HFFc6 (cell line): ENCODE data around the gene B4GAT1. TPM values are rescaled to one million over a fixed set of nuclear protein-coding genes. Genes with fewer than 3 reads are reported as not detected.

ENCODE experiments used
- DNase-seq: peaks from one replicate; pipeline ENCODE4 v3.0.0-alpha.2; 2018
- H3K27ac Mint-ChIP-seq: 2 replicates; pipeline ENCODE4 v1.8.0; 2020; ENCODE audit warnings: mild to moderate bottlenecking, mixed read lengths
- H3K27me3 Mint-ChIP-seq: 2 replicates; pipeline ENCODE4 v1.8.0; 2021; ENCODE audit warnings: mild to moderate bottlenecking, moderate library complexity, mixed read lengths; ENCODE audit not compliant: insufficient read depth
- H3K36me3 Mint-ChIP-seq: 2 replicates; pipeline ENCODE4 v1.8.0; 2021; ENCODE audit warnings: low read depth, mixed read lengths
- H3K4me1 Mint-ChIP-seq: 2 replicates; pipeline ENCODE4 v1.8.0; 2020; ENCODE audit warnings: low read depth, mixed read lengths
- H3K4me3 Mint-ChIP-seq: 2 replicates; pipeline ENCODE4 v1.8.0; 2020; ENCODE audit warnings: mild to moderate bottlenecking, moderate library complexity, mixed read lengths
- H3K9me3 Mint-ChIP-seq: 2 replicates; pipeline ENCODE4 v1.8.0; 2020; ENCODE audit warnings: mild to moderate bottlenecking, mixed read lengths
- total RNA-seq, 6 experiments: library from RNA; stranded (reverse); fragmentation: NEBNext Ultra II Directional; extraction: Animal tissue kit (Norgen Biotek cat#: 25700); gene quantifications; 2 replicates in 1 of 6; 3 replicates in 5 of 6; pipeline ENCODE4 v1.2.3, GENCODE V29; 2021
- TF ChIP-seq, protein P1 (sequence below): fragments of 200-600 bp; sonication (generic); IDR thresholded peaks from 2 replicates; pipeline ENCODE4 v1.5.0; 2021; ENCODE audit warnings: antibody characterized with exemption, mild to moderate bottlenecking

Gene B4GAT1
- total RNA-seq, 6 experiments from 2014 or later, result 21.5 to 26.4 (median 24.3) TPM

GRCh38 chr11:66349084-66349386 is 1.6 kb upstream of the B4GAT1 start:
- H3K36me3 Mint-ChIP-seq, result no peaks in the 10 kb centered on the region
- peaks cover 25% of the 10 kb centered on the region for H3K4me1 Mint-ChIP-seq
- DNase-seq, result no peak
- peaks cover 8% of the 10 kb centered on the region for H3K27me3 Mint-ChIP-seq
- no peaks in the 10 kb centered on the region; the same call in 1 of the 2 replicates for H3K9me3 Mint-ChIP-seq
- TF ChIP-seq, protein P1, sequence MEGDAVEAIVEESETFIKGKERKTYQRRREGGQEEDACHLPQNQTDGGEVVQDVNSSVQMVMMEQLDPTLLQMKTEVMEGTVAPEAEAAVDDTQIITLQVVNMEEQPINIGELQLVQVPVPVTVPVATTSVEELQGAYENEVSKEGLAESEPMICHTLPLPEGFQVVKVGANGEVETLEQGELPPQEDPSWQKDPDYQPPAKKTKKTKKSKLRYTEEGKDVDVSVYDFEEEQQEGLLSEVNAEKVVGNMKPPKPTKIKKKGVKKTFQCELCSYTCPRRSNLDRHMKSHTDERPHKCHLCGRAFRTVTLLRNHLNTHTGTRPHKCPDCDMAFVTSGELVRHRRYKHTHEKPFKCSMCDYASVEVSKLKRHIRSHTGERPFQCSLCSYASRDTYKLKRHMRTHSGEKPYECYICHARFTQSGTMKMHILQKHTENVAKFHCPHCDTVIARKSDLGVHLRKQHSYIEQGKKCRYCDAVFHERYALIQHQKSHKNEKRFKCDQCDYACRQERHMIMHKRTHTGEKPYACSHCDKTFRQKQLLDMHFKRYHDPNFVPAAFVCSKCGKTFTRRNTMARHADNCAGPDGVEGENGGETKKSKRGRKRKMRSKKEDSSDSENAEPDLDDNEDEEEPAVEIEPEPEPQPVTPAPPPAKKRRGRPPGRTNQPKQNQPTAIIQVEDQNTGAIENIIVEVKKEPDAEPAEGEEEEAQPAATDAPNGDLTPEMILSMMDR, result no peak
- H3K27ac Mint-ChIP-seq, result no peak overlapping the region
- no peak overlapping the region for H3K4me3 Mint-ChIP-seq

DNA sequence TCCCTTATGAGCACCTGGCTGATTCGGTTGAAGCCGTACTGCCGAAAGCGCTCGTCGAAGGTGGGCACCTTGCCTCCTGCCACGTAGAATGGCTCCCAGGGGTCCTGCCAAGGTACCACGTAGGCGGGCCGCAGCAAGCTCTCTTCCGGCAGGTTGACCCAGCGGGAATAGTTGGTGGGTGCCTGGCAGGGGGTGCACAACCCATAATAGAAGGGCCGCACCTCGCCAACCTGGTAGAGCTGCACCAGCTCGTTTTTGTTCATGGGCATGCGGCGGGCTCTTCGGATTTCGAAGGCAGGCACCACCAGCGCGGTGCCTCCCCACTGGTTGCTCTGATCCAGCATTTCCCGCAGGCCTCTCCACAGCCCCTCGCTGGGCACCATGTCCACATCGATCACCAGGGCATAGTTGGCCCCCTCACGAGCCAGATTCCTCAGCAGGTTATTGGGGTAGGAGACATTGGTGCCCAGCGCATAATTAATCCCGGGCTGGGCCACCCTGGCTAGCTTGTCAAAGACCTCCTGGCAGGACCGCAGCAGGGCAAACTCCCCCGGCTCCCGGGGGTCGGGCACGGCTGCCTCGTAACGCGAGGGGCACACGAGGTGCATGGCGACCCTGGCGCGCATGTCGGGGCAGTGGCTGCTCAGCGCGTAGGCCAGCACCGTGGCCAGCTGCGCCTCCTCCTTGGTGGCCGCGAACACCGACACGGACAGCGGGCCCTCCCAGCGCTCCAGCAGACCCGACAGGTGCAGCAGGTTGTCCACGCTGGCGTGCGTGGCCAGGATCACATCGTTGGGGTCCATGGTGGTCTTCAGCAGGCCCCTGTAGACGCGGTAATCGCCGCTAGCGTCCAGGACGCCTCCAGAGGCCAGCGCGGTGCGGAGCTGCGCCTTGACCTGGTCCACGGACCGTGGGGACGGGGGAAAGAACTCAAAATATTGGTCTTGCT is 679 bp downstream of the B4GAT1 start:
- Mint-ChIP-seq H3K36me3 (peaks cover 13% of the 10 kb centered on the region), H3K4me1 (peaks cover 48% of the 10 kb centered on the region), H3K9me3 (no peaks in the 10 kb centered on the region; the same call in 1 of the 2 replicates), H3K27me3 (peaks cover 8% of the 10 kb centered on the region), H3K27ac (peak overlapping the region; percentile 95), H3K4me3 (peak overlapping the region; percentile 88)
- TF ChIP-seq, protein P1, result no peak
- no peak for DNase-seq

DNA sequence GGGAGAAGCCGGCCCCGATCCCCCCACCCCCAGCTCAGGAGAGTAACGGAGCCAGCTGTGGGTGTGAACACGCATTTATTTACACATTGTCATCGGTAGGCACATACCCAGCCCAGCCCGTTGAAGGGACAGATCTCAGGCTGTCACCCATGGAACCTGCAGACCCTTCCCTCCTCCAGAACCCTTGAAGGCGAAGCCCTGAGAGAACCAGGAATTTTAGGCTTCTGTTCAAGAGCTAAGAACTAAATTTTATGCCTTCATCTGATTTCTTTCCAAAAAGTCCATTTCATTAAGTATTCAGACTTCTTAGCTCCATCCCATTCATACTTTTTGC is 2.1 kb downstream of the B4GAT1 start:
- no peaks in the 10 kb centered on the region; the same call in 1 of the 2 replicates for H3K9me3 Mint-ChIP-seq
- peak overlapping the region; percentile 93 for H3K4me3 Mint-ChIP-seq
- H3K27me3 Mint-ChIP-seq, result peaks cover 8% of the 10 kb centered on the region
- peaks cover 20% of the 10 kb centered on the region for H3K36me3 Mint-ChIP-seq
- H3K27ac Mint-ChIP-seq, result peak overlapping the region; percentile 95
- H3K4me1 Mint-ChIP-seq, result peaks cover 52% of the 10 kb centered on the region
- TF ChIP-seq, protein P1, result no peak
- DNase-seq, result no peak

DNA sequence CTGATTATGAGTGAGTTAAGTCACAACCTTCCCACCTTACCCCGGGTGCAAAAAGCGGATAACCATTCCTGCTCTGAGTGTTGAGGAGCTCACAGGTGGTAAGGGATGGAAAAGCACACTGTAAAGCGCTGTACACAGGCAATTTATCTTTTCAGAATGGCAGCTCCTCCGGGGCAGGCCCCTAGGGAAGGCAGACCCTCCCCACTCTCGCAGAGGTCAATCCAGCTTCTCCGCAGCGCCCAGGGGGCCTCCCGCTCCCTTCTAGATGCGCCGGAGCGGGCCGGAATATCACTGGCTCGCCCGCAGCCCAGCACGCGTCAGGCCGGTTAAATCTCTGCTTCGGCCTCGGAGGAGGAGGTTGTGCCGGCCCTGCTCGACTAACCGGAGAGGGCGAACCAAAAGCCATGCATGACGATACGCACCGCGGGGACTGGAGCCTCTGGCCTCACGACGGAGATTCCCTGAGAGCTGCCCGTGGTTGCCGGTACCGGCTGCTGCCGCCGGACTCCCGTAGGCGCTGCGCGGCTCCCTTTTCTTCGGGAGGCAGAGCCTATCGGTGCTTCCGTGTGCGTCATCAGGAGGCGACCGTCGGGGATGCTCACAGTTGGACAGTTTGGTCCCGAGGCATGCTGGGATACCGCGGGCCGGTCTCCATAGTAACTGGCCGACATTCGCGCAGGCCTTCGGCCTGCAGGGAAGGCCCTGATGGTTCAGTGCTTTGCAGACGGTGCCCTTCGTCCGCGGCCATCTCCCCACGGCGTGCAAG is 2.7 kb downstream of the B4GAT1 start, which contains the start of gene BRMS1:
Gene BRMS1, minus strand, starts transcription at position 555 of the 766 bp plus-strand sequence. CDS start 2,870 bp downstream, outside the sequence.
- Mint-ChIP-seq H3K36me3 (peaks cover 20% of the 10 kb centered on the region), H3K9me3 (no peaks in the 10 kb centered on the region; the same call in 1 of the 2 replicates), H3K4me1 (peaks cover 52% of the 10 kb centered on the region), H3K27ac (peak within 1 kb of the TSS; percentile 95), H3K27me3 (peaks cover 8% of the 10 kb centered on the region), H3K4me3 (peak within 1 kb of the TSS; percentile 93)
- TF ChIP-seq, protein P1, result peak; percentile 16; the same call in 1 of the 2 replicates
- DNase-seq, result peak; percentile 96

DNA sequence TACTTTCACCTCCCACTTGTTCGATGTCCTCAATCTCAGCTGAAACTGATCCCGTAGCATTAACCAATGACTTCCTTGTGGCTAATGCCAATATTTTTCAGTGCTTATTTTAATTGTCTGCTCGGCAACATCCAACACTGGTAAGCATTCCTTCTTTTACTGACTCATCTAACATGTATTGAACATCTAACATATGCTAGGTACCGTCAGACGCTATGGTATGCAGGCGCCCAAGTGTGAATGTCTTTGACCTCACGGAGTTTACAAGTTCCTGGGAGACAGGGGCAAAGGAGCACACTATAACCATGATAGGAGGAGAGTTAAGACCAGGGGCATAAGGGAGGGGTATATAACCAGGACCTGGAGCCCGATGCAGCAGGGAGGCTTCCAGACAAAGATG is 4.3 kb downstream of the B4GAT1 start:
- H3K27ac Mint-ChIP-seq, result peak overlapping the region; percentile 95
- H3K27me3 Mint-ChIP-seq, result peaks cover 5% of the 10 kb centered on the region
- H3K4me3 Mint-ChIP-seq, result peak overlapping the region; percentile 93
- peaks cover 59% of the 10 kb centered on the region for H3K4me1 Mint-ChIP-seq
- TF ChIP-seq, protein P1, result no peak
- DNase-seq, result no peak
- no peaks in the 10 kb centered on the region; the same call in 1 of the 2 replicates for H3K9me3 Mint-ChIP-seq
- peaks cover 27% of the 10 kb centered on the region for H3K36me3 Mint-ChIP-seq
